ENCODE measurements around the gene UBE2H. TPM values are rescaled to one million over a fixed set of nuclear protein-coding genes. Genes with fewer than 3 reads are reported as not detected.
"Not testable (repeated sequence)": the region's sequence is repeated elsewhere in the genome, so short reads cannot be mapped to it uniquely, and the experiment has no call there.

UBE2H gene
- total RNA-seq, 1 donor from 2014 or later: 68.5 TPM

- no peaks in the 10 kb centered on the region for H3K9me3 ChIP-seq
- intact Hi-C loops (cut with DNase I): no loop called here
- H3K27me3 ChIP-seq: no peaks in the 10 kb centered on the region
- TF ChIP-seq POLR2A (IDR thresholded peaks at IDR 0.05) (no peak), CTCF (IDR thresholded peaks at IDR 0.05) (no peak), POLR2AphosphoS5 (IDR thresholded peaks at IDR 0.05; ENCODE audit: insufficient read depth in 1 of 2, low read depth in 1 of 2) (no peak)
- H3K4me3 ChIP-seq: no peak overlapping the region
- H3K27ac ChIP-seq: no peak overlapping the region
- peaks cover 15% of the 10 kb centered on the region for H3K4me1 ChIP-seq
- peaks cover 0 to 9% of the 10 kb centered on the region in 2 donors for H3K36me3 ChIP-seq
- no peak for DNase-seq (ENCODE audit: extremely low spot score in 2 of 2)
Observed at GRCh38 chr7:129835569-129835968, 117.2 kb downstream of the UBE2H start.

- H3K9me3 ChIP-seq; H3K36me3 ChIP-seq; H3K4me3 ChIP-seq; H3K27me3 ChIP-seq; DNase-seq (ENCODE audit: extremely low spot score in 2 of 2); H3K27ac ChIP-seq; intact Hi-C loops (cut with DNase I): not testable (repeated sequence)
- H3K4me1 ChIP-seq: peaks cover 23% of the 10 kb centered on the region
Observed at GRCh38 chr7:129833353-129833752, 119.4 kb downstream of the UBE2H start.

- DNase-seq (ENCODE audit: extremely low spot score in 2 of 2): no peak
- H3K36me3 ChIP-seq: peaks cover 0 to 9% of the 10 kb centered on the region in 2 donors
- no peaks in the 10 kb centered on the region for H3K9me3 ChIP-seq
- intact Hi-C loops (cut with DNase I): no loop called here
- no peaks in the 10 kb centered on the region for H3K27me3 ChIP-seq
- H3K27ac ChIP-seq: no peak overlapping the region
- H3K4me1 ChIP-seq: peaks cover 23% of the 10 kb centered on the region
- TF ChIP-seq CTCF (IDR thresholded peaks at IDR 0.05) (no peak), POLR2A (IDR thresholded peaks at IDR 0.05) (no peak), POLR2AphosphoS5 (IDR thresholded peaks at IDR 0.05; ENCODE audit: insufficient read depth in 1 of 2, low read depth in 1 of 2) (no peak)
- H3K4me3 ChIP-seq: no peak overlapping the region
Observed at GRCh38 chr7:129832701-129833227, 120.0 kb downstream of the UBE2H start.

GRCh38 chr7:129832282-129832681 is 120.5 kb downstream of the UBE2H start:
- H3K27ac ChIP-seq: no peak overlapping the region
- DNase-seq (ENCODE audit: extremely low spot score in 2 of 2): no peak
- H3K9me3 ChIP-seq: no peaks in the 10 kb centered on the region
- H3K27me3 ChIP-seq: no peaks in the 10 kb centered on the region
- TF ChIP-seq CTCF (IDR thresholded peaks at IDR 0.05): no peak
- TF ChIP-seq POLR2A (IDR thresholded peaks at IDR 0.05): no peak
- no peak for TF ChIP-seq POLR2AphosphoS5 (IDR thresholded peaks at IDR 0.05; ENCODE audit: insufficient read depth in 1 of 2, low read depth in 1 of 2)
- no peak overlapping the region for H3K4me3 ChIP-seq
- intact Hi-C loops (cut with DNase I): no loop called here
- H3K36me3 ChIP-seq: peaks cover 0 to 9% of the 10 kb centered on the region in 2 donors
- H3K4me1 ChIP-seq: peaks cover 23% of the 10 kb centered on the region

GRCh38 chr7:129831424-129832058 is 121.2 kb downstream of the UBE2H start:
- Histone ChIP-seq H3K9me3 (no peaks in the 10 kb centered on the region), H3K27me3 (no peaks in the 10 kb centered on the region), H3K27ac (no peak overlapping the region), H3K4me1 (peaks cover 23% of the 10 kb centered on the region), H3K36me3 (peaks cover 0 to 9% of the 10 kb centered on the region in 2 donors), H3K4me3 (no peak overlapping the region)
- intact Hi-C loops (cut with DNase I): no loop called here
- TF ChIP-seq POLR2AphosphoS5 (IDR thresholded peaks at IDR 0.05; ENCODE audit: insufficient read depth in 1 of 2, low read depth in 1 of 2) (no peak), CTCF (IDR thresholded peaks at IDR 0.05) (no peak)
- no peak for DNase-seq (ENCODE audit: extremely low spot score in 2 of 2)
